Inflammatory macrophage treated with lipopolysaccharide for 4 hours (primary cell): Measurements from ENCODE around the gene GOLGA6L10.
"Not testable (repeated sequence)": the region's sequence is repeated elsewhere in the genome, so short reads cannot be mapped to it uniquely, and the experiment has no call there.

Experiments used
- DNase-seq: peaks from one replicate; pipeline ENCODE4 v3.0.0-alpha.2; 2020

GOLGA6L10 gene

DNA sequence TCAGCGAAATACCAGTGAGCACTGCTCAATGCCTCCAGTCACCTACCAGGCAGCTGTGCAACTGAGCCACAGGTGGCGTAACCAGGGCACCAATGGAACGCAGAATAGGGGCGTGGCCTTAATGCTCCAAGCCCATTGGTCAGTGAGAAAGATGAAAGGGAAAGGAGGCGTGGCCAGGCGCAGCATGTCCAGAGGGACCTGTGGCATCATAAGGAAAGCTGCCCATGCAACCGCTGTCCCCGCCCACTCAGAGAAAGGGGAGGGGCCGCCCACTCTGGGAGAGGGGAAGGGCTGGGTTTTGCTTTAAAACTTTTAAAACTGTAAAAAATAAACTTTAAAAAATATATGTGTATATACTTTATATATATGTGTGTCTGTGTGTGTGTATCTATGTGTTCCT lies at the start of gene GOLGA6L10:
TSS of gene GOLGA6L10 (minus strand) at position 101 of the 400 bp plus-strand sequence. CDS start at position 1, 100 bp downstream.
- DNase-seq: not testable (repeated sequence)

- DNase-seq: no peak
These were observed 49.5 kb upstream of the GOLGA6L10 start for GRCh38 chr15:82398785-82399184.

DNA sequence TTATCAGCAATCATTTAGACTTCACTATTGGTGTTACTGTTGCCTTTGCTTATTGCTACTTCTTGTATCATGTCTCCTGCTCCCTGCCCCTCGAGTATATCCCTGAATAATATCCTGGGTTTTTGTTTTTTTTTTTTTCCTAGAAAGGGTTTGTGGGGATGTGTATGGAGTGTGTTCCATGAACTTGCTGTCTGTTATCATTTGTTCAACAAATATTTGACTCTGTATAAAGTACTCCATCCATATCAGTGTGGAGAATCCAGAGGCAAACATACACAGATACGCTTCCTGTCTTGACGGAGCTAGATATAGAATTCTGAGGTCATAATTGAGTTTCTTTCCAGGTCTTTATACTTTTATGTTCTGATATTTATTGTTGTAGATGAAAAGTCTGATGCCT lies 48.5 kb upstream of the GOLGA6L10 start:
- no peak for DNase-seq

DNA sequence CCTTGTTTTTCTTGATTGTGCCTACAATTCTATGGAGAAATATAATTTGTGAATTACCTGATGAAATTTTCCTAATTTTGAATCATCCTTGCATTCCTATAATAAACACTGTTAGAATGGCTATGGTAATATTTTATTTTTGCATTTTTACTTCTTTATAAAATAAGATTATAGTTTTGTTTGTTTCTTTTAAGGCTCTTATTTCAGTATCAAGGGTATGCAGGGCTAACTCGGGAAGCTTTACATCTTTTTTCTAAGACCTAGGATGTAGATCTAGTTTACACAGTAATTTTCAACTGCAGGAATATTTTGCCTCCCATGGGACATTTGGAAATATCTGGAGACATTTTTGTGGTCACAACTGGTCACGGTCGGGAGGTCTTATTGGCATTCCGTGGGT lies 46.5 kb upstream of the GOLGA6L10 start:
- not testable (repeated sequence) for DNase-seq

GRCh38 chr15:82393671-82394070 lies 44.4 kb upstream of the GOLGA6L10 start:
- no peak for DNase-seq

- DNase-seq: not testable (repeated sequence)
These were observed 42.8 kb upstream of the GOLGA6L10 start for GRCh38 chr15:82392077-82392476.

- not testable (repeated sequence) for DNase-seq
These were observed 40.9 kb upstream of the GOLGA6L10 start for GRCh38 chr15:82390152-82390551.

GRCh38 chr15:82387209-82387608 lies 37.9 kb upstream of the GOLGA6L10 start:
- not testable (repeated sequence) for DNase-seq

GRCh38 chr15:82381330-82381955 lies 32.2 kb upstream of the GOLGA6L10 start:
- not testable (repeated sequence) for DNase-seq

- DNase-seq: not testable (repeated sequence)
These were observed 30.3 kb upstream of the GOLGA6L10 start for GRCh38 chr15:82379552-82379951.

DNA sequence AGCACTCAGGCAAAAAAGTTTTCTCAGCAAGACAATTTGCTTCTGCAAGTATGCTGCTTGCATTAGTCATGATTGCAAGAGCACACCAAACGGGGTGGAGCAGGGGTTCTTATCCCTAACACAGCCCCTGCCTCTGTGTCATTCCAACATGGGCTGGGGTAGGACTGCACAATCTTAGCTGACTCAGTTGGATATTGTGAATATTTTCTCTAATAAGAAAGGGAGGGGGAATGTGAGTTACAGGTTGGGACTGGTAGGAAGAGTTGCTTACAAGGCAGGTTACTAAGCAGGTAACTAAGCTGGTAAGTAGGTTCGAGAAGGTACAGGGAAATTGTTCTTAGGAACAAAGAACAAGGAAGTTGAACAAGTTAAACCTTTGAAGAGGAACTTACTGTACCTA lies 24.4 kb upstream of the GOLGA6L10 start:
- DNase-seq: not testable (repeated sequence)

DNA sequence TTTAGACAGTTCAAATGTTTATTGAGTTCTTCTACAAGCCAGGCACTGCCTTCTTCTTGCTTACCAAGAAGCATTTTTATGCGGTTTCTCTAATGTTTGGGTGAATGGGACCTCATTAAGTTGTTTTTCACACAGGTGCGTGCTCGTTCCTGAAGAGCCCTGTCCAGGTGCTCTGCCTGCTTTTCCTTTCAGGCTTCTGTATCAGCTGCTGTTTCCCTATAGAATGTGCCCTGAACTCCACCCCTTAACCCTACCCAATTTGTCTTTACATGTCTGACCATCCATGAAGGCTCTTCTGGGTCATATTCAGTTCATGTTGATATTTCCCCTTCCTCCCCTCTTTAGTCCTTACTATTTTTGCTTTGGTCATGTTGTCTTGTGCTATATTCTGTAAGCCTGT lies 22.4 kb upstream of the GOLGA6L10 start:
- no peak for DNase-seq

DNA sequence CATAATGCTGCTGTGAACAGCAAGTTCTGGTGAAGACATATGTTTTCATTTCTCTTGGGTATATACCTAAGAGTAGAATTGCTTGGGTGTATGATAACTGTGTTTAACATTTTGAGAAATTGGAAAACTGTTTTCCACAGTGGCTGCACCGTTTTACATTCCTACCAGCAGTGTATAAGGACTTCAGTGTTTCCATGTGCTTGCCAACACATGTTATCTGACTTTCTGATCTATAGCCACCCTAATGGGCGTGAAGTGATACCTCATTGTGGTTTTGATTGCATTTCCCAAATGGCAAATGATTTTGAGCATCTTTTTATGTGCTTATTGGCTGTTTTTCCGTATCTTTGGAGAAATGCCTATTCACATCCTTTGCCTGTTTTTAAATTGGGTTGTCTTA lies 18.5 kb upstream of the GOLGA6L10 start:
- not testable (repeated sequence) for DNase-seq

DNA sequence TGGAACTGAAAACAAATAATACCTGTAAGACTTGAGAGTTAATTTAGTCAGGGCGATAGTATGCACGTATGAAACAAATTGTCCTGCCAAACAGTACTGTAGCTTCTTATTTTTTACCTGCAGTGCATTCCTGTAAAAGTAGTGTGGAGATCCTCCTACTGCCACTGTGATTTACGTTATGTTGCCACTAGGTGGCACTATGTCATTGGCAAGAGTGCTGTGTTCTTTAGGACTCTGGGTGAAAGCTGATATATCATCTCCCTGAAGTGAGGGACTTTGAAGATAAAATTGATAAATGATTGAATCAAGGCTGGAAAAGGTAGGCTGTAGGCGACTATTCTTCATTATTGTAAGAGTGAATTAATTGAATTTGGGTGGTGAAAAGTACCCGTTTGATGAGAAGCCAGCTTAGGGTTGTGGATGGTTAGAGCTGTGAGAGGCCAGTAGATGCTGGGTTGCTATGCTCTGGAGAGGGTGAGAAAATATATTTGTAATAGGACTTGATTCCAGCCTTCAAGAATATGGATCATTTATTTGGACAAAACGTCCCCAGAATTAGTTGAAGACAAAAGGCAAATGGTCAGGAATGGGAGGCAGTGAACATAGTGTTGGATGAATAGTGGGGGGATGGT lies 16.5 kb upstream of the GOLGA6L10 start:
- not testable (repeated sequence) for DNase-seq

- not testable (repeated sequence) for DNase-seq
These were observed 15.3 kb upstream of the GOLGA6L10 start for GRCh38 chr15:82364548-82364947.

- DNase-seq: not testable (repeated sequence)
These were observed 13.5 kb upstream of the GOLGA6L10 start for GRCh38 chr15:82362790-82363189.

GRCh38 chr15:82360618-82361017 lies 11.3 kb upstream of the GOLGA6L10 start:
- not testable (repeated sequence) for DNase-seq

GRCh38 chr15:82355055-82355454 lies 5.8 kb upstream of the GOLGA6L10 start:
- DNase-seq: not testable (repeated sequence)

DNA sequence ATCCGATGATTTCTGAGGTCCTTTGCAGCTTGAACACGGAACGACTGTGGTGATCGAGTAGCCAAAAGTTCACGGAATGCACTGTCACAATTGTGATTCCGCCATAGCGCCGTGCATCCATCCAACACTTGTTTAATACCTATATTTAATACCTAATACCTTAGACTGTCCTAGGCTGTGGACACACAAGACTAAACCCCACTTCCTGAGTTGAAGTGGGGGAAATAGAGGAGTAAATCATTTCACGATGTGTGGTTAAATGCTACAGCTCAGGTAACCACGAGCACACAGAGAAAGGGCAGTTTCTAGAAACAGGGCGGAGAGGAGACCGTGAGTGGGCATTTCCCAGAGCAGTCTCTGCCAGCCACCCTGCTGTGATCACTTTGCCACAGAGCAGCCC lies 5.3 kb upstream of the GOLGA6L10 start:
- DNase-seq: not testable (repeated sequence)

DNA sequence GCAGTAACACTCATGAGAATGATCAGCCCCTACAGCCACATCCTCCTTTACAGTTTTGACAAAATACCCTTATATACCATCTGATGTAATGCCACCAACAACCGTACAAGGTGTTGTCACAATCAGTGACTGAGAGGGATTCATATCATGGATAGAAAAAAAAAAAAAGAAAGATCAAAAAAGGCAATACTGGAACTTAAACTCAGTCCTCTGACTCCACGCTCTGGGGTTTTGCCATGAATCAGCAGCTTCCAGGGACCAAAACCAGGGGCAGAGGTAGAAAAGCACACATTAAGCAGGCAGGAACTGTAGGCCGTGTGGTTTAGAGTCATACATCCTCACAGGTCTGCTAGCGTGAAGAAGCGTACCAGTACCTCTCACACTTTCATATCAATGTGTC lies 1.6 kb downstream of the GOLGA6L10 start:
- DNase-seq: not testable (repeated sequence)

DNA sequence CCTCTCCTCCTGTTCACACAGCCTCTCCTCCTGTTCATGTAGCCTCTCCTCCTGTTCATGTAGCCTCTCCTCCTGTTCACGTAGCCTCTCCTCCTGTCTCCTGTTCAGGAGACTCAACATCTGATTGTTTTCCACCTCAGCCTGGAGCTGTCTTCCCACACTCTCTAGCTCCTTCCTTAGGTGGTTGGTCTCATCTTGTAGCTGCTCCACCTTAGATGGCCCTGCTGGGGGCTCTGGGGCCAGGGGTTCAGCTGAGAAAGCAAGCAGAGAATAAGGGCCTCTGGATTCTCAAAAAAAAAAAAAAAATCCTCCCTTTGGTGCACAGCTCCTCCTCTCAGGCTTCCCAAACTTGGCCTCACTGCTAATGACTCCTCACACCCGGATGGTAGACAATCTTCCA lies 4.1 kb downstream of the GOLGA6L10 start:
- not testable (repeated sequence) for DNase-seq

- DNase-seq: not testable (repeated sequence)
These were observed 4.9 kb downstream of the GOLGA6L10 start for GRCh38 chr15:82344421-82344820.

- DNase-seq: not testable (repeated sequence)
These were observed 5.4 kb downstream of the GOLGA6L10 start for GRCh38 chr15:82343851-82344250.

- DNase-seq: not testable (repeated sequence)
These were observed 6.5 kb downstream of the GOLGA6L10 start for GRCh38 chr15:82342632-82343374.
